ENCODE data around the gene ZNF682.

- TF ChIP-seq BRF1 (IDR thresholded peaks at IDR 0.05; ENCODE audit: borderline replicate concordance, extremely low read depth, insufficient read length) (no peak), RCOR1 (IDR thresholded peaks at IDR 0.05; ENCODE audit: borderline replicate concordance in 1 of 2, low read depth in 2 of 2, low read length in 2 of 2) (no peak), ZNF174 (CRISPR knock-in tag; IDR thresholded peaks at IDR 0.05) (no peak), BRD4 (IDR thresholded peaks at IDR 0.05) (no peak), CTCF (IDR thresholded peaks at IDR 0.05 in 2 of 3, conservative IDR thresholded peaks at IDR 0.05 in 1 of 3; ENCODE audit: insufficient read depth in 2 of 3, low read depth in 1 of 3, low read length in 3 of 3) (no peak), SMAD2 (IDR thresholded peaks at IDR 0.05; ENCODE audit: low read depth, low read length) (no peak), GABPB2 (CRISPR knock-in tag; conservative IDR thresholded peaks at IDR 0.05) (no peak), UBTF (IDR thresholded peaks at IDR 0.05; ENCODE audit: borderline replicate concordance in 1 of 2, low read depth in 2 of 2, low read length in 2 of 2) (no peak), CC2D1A (IDR thresholded peaks at IDR 0.05) (no peak)
These were observed 33.6 kb downstream of the ZNF682 start for GRCh38 chr19:20005741-20006140.

Measured in K562 (cell line).